OCI-LY1 (cell line): ENCODE data around the gene AMY2B.

Experiments used
- CTCF ChIP-seq: fragments of 200-600 bp; sonication (generic), shearing (Covaris generic); IDR thresholded peaks from 2 replicates; pipeline ENCODE4 v1.5.1; 2017; ENCODE audit warnings: mild to moderate bottlenecking, antibody characterized with exemption, low read length, moderate library complexity, mixed read lengths
- EZH2 ChIP-seq: fragments of 200-600 bp; sonication (generic), shearing (Covaris generic); IDR thresholded peaks from 2 replicates; pipeline ENCODE4 v1.8.0; 2017; ENCODE audit warnings: borderline replicate concordance, mixed run types, mild to moderate bottlenecking, antibody characterized with exemption, low read length, moderate library complexity, mixed read lengths

GRCh38 chr1:103538226-103538625 is 33.2 kb upstream of the AMY2B start:
- no peak for TF ChIP-seq CTCF
- no peak for TF ChIP-seq EZH2
